GM19328 (cell line): ENCODE data around the gene SCN2A.

Experiments
- ATAC-seq: cut with Tn5 transposase; IDR thresholded peaks from one replicate; pipeline ENCODE4 v1.9.1; 2021; ENCODE audit warnings: mild to moderate bottlenecking, moderate library complexity; ENCODE audit not compliant: unreplicated experiment

SCN2A gene

GRCh38 chr2:165410276-165410675 is 171.1 kb downstream of the SCN2A start:
- no peak for ATAC-seq

- no peak for ATAC-seq
Measured at GRCh38 chr2:165414187-165414586, 175.0 kb downstream of the SCN2A start.

- ATAC-seq, result no peak
Measured at GRCh38 chr2:165417009-165417408, 177.8 kb downstream of the SCN2A start.

GRCh38 chr2:165420231-165420630 is 181.0 kb downstream of the SCN2A start:
- ATAC-seq, result no peak

- ATAC-seq, result no peak
Measured at GRCh38 chr2:165423081-165423480, 183.9 kb downstream of the SCN2A start.

GRCh38 chr2:165425556-165425955 is 186.3 kb downstream of the SCN2A start:
- ATAC-seq, result no peak

GRCh38 chr2:165427686-165428085 is 188.5 kb downstream of the SCN2A start:
- ATAC-seq, result no peak

GRCh38 chr2:165428926-165429325 is 189.7 kb downstream of the SCN2A start:
- ATAC-seq, result no peak

- ATAC-seq, result no peak
Measured at GRCh38 chr2:165431014-165431413, 191.8 kb downstream of the SCN2A start.

- ATAC-seq, result no peak
Measured at GRCh38 chr2:165432234-165432966, 193.2 kb downstream of the SCN2A start.

GRCh38 chr2:165434865-165435496 is 195.8 kb downstream of the SCN2A start:
- no peak for ATAC-seq

- no peak for ATAC-seq
Measured at GRCh38 chr2:165435611-165436010, 196.4 kb downstream of the SCN2A start.

GRCh38 chr2:165436559-165436958 is 197.3 kb downstream of the SCN2A start:
- no peak for ATAC-seq

GRCh38 chr2:165440367-165440766 is 201.2 kb downstream of the SCN2A start:
- no peak for ATAC-seq
